NCI-H1436 treated with DMSO at 0.1 percent for 48 hours (cell line): Measurements from ENCODE around the gene ATOH8.
"Not testable (repeated sequence)": the region's sequence is repeated elsewhere in the genome, so short reads cannot be mapped to it uniquely, and the experiment has no call there.

Source experiments
- DNase-seq: peaks from one replicate; lab custom pipeline; 2025; lab: John Stamatoyannopoulos, UW

ATOH8 gene

DNA sequence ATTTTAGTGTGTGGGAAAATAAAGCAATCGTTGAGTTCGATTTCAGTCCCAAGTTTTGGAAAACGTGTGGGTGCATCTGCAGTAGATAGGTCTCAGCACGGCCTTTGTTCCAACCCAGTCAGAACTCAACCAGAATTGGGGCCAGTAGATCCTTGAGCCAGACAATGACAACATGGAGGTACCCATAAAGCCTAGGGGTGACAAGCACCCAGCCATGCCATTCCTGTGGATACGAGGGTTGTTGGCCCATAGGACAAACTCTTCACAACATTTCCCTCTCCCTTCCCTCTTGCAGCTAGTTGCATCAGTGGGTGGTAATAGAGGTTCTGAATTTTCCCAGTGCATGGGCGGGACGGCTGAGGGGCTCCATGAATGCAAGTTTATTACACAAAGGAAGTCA lies 74.9 kb downstream of the ATOH8 start:
- no peak for DNase-seq

DNA sequence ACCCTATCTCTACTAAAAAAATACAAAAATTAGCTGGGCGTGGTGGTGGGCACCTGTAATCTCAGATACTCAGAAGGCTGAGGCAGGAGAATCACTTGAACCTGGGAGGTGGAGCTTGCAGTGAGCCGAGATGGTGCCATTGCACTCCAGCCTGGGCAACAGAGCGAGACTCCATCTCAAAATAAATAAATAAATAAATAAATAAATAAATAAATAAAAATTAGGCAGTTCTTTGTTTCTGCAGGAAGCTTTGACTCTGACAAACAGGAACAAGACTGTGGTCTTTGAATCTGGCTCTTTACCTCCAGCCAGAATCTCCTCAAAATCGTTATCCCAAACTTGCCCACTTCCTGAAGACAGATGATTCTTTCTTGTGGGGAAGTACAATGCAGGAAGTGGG lies 75.6 kb downstream of the ATOH8 start:
- not testable (repeated sequence) for DNase-seq

DNA sequence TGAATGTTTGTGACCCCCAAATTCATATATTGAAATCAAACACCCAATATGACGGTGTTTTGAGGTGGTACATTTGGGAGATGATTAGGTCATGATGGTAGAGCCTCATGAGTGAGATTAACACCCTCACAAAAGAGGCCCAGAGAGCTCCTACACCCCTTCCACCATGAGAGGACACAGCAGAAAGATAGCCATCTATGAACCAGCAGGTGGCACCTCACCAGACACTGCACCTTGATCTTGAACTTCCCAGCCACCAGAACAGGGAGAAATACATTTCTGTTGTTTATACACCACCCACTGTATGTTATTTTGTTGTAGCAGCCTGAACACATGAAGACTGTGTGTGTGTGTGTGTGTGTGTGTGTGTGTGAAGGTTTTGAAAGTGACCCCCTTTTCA lies 76.9 kb downstream of the ATOH8 start:
- no peak for DNase-seq

DNA sequence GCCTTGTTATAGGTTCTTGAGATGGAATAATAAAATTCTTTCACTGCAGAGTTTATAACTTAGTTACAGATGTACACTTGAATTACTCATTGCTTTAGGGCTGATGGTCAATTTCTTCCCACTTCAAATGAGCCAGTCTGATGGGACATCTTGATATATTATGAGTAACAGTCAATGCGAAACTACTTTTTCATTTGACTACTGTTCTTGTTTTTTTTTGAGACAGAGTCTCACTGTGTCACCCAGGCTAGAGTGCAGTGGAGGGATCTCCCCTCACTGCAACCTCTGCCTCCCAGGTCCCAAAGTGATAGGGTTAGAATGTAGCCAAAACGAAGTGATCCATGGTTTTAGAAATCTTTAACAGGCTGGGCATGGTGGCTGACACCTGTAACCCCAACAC lies 77.9 kb downstream of the ATOH8 start:
- DNase-seq, result no peak

DNA sequence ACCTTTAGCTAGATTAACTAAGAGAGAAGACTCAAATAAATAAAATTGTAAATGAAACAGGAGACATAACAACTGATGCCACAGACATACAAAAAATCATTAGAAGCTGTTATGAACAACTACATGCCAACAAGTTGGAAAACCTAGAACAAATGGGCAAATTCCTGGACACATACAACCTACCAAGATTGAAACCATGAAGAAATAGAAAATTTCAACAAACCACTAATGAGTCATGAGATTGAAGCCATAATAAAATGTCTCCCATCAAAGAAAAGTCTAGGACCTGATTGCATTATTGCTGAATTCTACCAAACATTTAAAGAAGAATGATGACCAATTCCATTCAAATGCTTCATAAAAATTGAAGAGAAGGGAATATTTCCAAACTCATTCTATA lies 80.7 kb downstream of the ATOH8 start:
- DNase-seq, result no peak
